HepG2 (cell line): ENCODE measurements around the gene TSEN34. TPM values are rescaled to one million over a fixed set of nuclear protein-coding genes. Genes with fewer than 3 reads are reported as not detected.

Experiments
- CREBL2 ChIP-seq: sonication (generic); formaldehyde crosslinking; IDR thresholded peaks from 2 replicates; pipeline ENCODE4 v1.8.1; 2023; ENCODE audit warnings: missing genetic modification reagents, mild to moderate bottlenecking, borderline replicate concordance
- GABPB1 ChIP-seq: IDR thresholded peaks from 2 replicates; pipeline ENCODE4 v1.6.1; 2016; ENCODE audit warnings: mild to moderate bottlenecking, missing genetic modification reagents, moderate library complexity, missing compliant biosample characterization
- GLI4 ChIP-seq: sonication (generic); formaldehyde crosslinking; IDR thresholded peaks from 2 replicates; pipeline ENCODE4 v1.5.1; 2020; ENCODE audit warnings: missing genetic modification reagents, mild to moderate bottlenecking, moderate library complexity, borderline replicate concordance
- GTF3A ChIP-seq: sonication (generic); formaldehyde crosslinking; conservative IDR thresholded peaks from 2 replicates; pipeline ENCODE4 v1.4.0; 2020; ENCODE audit warnings: mild to moderate bottlenecking, missing genetic modification reagents
- MAZ ChIP-seq, 2 experiments: sonication (generic) in 1 of 2; formaldehyde crosslinking in 1 of 2; IDR thresholded peaks; 2 replicates each; pipeline versions ENCODE4 v1.5.0 to v1.6.1; 2012 to 2020; ENCODE audit warnings: low read depth in 2 of 2, mild to moderate bottlenecking in 2 of 2, borderline replicate concordance in 1 of 2, improper control_type of control experiment in 1 of 2, low read length in 1 of 2, missing genetic modification reagents in 1 of 2, moderate library complexity in 1 of 2
- MLXIP ChIP-seq: sonication (generic); formaldehyde crosslinking; IDR thresholded peaks from 2 replicates; pipeline ENCODE4 v1.9.0; 2021; ENCODE audit warnings: missing genetic modification reagents, borderline replicate concordance
- NCOA1 ChIP-seq: sonication (generic); formaldehyde crosslinking; IDR thresholded peaks from 2 replicates; pipeline ENCODE4 v1.9.0; 2021; ENCODE audit warnings: missing genetic modification reagents
- NFATC3 ChIP-seq: sonication (generic); formaldehyde crosslinking; IDR thresholded peaks from 2 replicates; pipeline ENCODE4 v1.5.1; 2020; ENCODE audit warnings: mild to moderate bottlenecking, missing genetic modification reagents
- NPAS2 ChIP-seq: sonication (generic); formaldehyde crosslinking; IDR thresholded peaks from 2 replicates; pipeline ENCODE4 v1.8.0; 2022; ENCODE audit warnings: mild to moderate bottlenecking, missing genetic modification reagents, borderline replicate concordance
- PHF5A ChIP-seq: IDR thresholded peaks from one replicate; pipeline ENCODE4 v1.6.1; 2018; ENCODE audit warnings: low read depth, missing genetic modification reagents; ENCODE audit not compliant: unreplicated experiment
- PRDM10 ChIP-seq: sonication (generic); formaldehyde crosslinking; IDR thresholded peaks from 2 replicates; pipeline ENCODE4 v1.4.0; 2020; ENCODE audit warnings: low read depth, missing genetic modification reagents
- ZBED4 ChIP-seq: sonication (generic); formaldehyde crosslinking; IDR thresholded peaks from 2 replicates; pipeline ENCODE4 v1.4.0; 2020; ENCODE audit warnings: missing genetic modification reagents, borderline replicate concordance
- ZBTB8A ChIP-seq: sonication (generic); formaldehyde crosslinking; IDR thresholded peaks from 2 replicates; pipeline ENCODE4 v1.4.0; 2020; ENCODE audit warnings: mild to moderate bottlenecking, low read depth, missing genetic modification reagents, borderline replicate concordance
- ZNF121 ChIP-seq: sonication (generic); formaldehyde crosslinking; IDR thresholded peaks from 2 replicates; pipeline ENCODE4 v1.5.0; 2020; ENCODE audit warnings: mild to moderate bottlenecking, missing genetic modification reagents
- ZNF333 ChIP-seq: sonication (generic); formaldehyde crosslinking; IDR thresholded peaks from 2 replicates; pipeline ENCODE4 v1.4.0; 2020; ENCODE audit warnings: mild to moderate bottlenecking, missing genetic modification reagents, borderline replicate concordance
- polyA plus RNA-seq, 8 experiments: library from polyadenylated mRNA; depleted of rRNA in 3 of 8; stranded (reverse) in 7 of 8; unstranded in 1 of 8; fragments of >200 nt; fragmentation: Illumina TruSeq in 4 of 8; extraction: Trizol in 4 of 8; gene quantifications; 2 replicates each; pipeline versions ENCODE4 v1.2.1 to v1.2.3, GENCODE V29; 2011 to 2016; ENCODE audit warnings: low read depth in 4 of 8, missing spikeins in 1 of 8, mixed read lengths in 1 of 8; ENCODE audit not compliant: insufficient read depth in 1 of 8
- total RNA-seq, 5 experiments: library from RNA; depleted of rRNA; stranded (reverse); fragments of >200 nt; fragmentation: Illumina TruSeq; extraction: Trizol; gene quantifications; 2 replicates each; pipeline ENCODE4 v1.2.3, GENCODE V29; 2016; ENCODE audit warnings: low read depth in 1 of 5

The TSEN34 gene
- total and polyA plus RNA-seq, 2 of the 13 experiments (the other 11 are each of a cell fraction or from before 2014, with no cell fraction given) = 55.1 to 65.4 TPM

GRCh38 chr19:54191011-54191810 lies at the start of gene TSEN34 (continued):
- peak; percentile 94; the same call in 1 of the 2 replicates for TF ChIP-seq PRDM10 (CRISPR knock-in tag)
- peak; percentile 13; the same call in 1 of the 2 replicates for TF ChIP-seq MAZ (IDR thresholded peaks at IDR 0.05; ENCODE audit: borderline replicate concordance, low read depth, low read length)
- TF ChIP-seq MAZ (CRISPR knock-in tag; IDR thresholded peaks at IDR 0.05; ENCODE audit: low read depth) = no peak; the same call in 1 of the 2 replicates
- no peak for TF ChIP-seq ZBTB8A (CRISPR knock-in tag)
- no peak for TF ChIP-seq GTF3A
- no peak for TF ChIP-seq PHF5A (CRISPR knock-in tag)
- TF ChIP-seq GLI4 (CRISPR knock-in tag) = peak; percentile 83; the same call in 1 of the 2 replicates
- no peak for TF ChIP-seq NFATC3 (CRISPR knock-in tag)
- TF ChIP-seq CREBL2 (CRISPR knock-in tag) = no peak
- TF ChIP-seq ZBED4 (CRISPR knock-in tag) = no peak
- no peak for TF ChIP-seq NPAS2
- no peak for TF ChIP-seq ZNF121 (CRISPR knock-in tag)
- peak; percentile 49; the same call in 1 of the 2 replicates for TF ChIP-seq GABPB1 (CRISPR knock-in tag)
- TF ChIP-seq ZNF333 (CRISPR knock-in tag) = peak; percentile 93; the same call in 1 of the 2 replicates
- TF ChIP-seq MLXIP = no peak
- TF ChIP-seq NCOA1 (CRISPR knock-in tag) = peak; percentile 84
